Right hindlimb (tissue), 1 donor: ENCODE measurements around the gene CLINT1.

Source experiments
- DNase-seq: peaks from one replicate; pipeline ENCODE4 v3.0.0-alpha.2; 2018

CLINT1 gene

DNA sequence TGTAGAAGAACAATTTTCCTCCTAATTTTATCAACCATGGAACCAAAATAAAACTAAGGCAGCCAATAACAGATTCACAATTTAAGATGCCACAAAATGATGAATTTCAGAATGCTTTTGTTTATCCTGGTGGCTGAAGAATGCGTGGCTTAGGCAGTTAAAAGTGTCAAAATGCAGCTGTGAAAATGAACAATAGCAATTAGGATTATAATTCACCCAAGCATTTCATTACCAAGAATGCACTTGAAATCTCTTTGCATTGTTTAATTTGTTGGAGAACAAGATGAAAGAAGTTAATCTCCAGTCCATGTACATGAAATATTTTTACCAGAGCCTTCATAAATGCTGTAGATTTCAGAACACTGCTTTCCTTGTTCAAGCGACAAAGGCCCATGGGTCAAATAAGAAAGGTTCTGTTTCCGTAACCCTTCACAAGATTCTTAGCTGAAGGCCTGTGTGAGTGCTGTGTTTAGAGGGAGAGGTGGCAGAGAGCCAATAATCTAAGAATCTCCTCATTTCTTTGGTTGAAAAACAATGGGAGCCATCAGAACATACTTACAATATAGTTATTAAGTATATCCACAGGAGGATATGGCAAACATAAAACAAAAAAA is 39.3 kb downstream of the CLINT1 start:
- DNase-seq: no peak

DNA sequence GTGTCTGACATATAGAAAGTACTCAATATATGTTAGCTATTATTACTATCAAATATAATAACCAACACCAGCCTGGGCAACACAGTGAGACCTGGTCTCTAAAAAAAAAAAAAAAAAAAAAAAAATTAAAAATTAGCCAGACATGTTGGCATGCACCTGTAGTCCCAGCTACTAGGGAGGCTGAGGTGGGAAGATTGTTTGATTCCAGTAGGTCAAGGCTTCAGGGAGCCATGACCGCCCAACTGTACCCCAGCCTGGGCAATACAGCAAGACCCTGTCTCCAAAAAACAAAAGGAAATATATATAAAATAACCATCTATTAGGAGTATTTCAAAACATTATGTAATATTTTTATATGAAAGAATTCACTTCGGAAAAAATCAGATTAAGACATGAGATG is 40.6 kb downstream of the CLINT1 start:
- DNase-seq: no peak

DNA sequence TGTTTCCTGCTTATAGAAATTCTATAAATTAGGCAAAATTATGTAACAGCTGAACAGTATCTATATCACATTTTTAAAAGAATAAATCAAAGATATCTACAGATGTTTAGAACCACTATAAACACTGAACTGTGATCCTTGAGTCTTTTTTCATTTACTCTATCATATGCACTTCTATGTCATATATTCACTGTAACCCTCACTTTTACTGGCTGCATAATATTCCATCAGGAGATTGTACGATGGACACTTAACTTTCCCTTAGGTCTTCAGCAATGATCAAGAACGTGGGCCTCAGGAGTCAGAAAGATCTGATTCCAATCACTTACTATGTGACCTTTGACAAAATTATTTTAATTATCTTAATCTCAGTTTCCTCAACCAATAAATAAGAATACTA is 41.0 kb downstream of the CLINT1 start:
- DNase-seq: no peak

DNA sequence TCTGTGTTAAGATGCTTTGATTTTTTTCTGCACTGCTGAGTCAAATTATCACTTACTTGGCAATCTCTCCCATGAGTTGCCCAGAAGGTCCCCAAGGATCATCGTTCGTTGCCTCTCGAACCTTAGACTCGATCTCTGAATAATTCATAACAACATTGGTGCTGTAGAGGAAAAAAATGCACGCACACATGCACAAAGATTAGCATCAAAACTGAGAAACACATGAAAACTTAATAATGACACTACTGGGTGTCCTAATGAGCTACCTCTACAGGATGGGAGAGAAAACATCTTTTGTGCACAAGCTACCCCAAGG is 41.6 kb downstream of the CLINT1 start:
- no peak for DNase-seq

DNA sequence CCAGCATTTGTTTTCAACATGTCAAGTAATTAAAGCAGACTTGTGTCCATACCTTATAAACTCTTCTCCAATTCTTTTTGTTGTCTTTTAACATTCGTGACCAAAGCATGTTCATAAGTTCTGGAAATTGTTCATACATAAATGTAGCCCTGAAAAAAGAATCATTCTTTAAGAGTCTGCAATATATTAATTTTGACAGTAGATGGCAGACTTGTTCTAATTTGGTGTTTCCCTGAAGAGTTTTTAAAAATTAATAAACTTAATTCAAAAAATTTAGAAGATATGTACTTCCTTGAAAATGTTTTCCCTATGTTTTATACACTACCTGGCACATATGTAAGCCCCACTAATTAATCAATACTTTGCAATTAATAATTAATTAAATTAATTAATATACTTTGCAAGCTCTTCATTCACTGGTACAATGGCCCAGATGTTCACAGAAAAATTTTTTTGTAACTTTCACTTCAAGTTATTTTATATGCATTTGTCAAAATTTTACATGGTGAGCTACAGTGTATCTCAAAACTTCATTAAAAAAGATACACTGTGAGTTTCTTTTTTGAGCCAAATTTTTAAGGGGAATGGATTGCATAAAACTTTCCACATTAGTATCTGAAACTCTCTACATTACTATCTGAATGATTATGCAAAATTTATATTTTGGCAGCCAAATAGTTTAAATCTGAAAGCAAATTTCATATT is 42.1 kb downstream of the CLINT1 start:
- DNase-seq: no peak

DNA sequence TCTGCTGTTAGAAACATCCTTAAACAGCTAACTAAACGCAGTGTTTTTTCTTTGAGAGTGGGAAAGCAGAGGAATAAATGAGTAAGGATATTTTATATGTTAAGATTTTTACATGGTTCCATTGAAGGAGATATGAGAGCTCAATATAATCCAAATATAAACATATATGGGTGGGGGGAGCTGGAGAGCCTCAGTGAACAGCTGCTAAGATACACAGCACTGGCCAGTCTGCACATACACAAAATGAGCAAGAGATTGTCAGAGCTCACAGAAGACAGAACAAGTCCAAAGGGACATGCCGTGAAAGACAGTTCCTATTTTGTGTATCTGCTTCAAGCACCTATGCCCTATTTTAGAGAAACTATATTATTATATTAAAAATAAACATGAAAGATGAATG is 46.9 kb downstream of the CLINT1 start:
- no peak for DNase-seq

DNA sequence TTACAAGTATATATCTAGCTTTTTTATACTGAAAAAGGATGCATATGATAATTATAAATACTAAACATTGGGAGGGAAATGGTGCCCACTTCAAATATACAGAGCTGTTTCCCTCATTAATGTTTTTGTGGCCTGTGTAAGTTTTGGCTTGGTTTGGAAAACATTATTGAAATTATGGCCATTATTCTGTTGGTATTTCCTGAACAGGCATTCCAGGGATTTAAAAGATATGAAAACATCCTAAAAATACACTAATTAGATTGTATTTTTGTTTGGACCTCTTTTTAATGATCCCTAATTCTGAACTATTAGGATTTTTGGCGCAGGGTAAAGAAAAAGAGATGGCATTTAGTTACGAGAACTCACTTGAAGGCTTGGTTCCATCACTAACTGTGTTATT is 50.9 kb downstream of the CLINT1 start:
- DNase-seq: no peak

DNA sequence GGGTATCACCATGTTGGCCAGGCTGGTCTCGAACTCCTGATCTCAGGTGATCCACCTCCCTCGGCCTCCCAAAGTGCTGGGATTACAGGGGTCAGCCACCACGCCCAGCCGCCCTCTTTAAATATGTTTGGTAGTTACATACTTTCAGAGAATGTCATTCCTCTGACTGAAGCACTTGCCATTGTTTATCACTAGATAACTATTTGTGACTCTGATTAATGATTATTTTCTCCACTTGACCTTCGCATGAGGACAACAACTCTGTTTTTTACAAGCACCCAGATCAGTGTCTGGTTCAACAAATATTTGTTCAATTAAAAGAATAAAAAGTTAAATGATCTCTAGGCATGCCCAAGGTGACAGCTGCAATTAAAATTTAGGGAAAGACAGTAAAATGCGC is 56.2 kb downstream of the CLINT1 start:
- no peak for DNase-seq

DNA sequence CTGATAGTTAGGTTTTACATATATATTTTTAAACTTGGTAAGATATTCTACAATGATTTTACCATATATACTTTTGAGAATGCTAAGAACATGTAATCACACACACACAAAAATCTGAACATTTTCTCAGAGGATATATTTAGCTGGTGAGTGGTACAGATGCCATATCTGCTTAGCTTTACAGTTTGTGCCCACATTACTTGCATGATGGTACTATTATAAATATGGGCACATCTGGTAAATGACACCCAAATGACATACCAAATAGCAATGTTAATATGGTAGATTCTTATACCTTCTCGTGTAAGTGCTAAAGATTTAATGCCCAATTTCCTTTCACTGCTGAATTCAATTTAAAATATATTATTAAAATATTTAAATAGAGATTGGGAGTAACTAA is 58.8 kb downstream of the CLINT1 start:
- no peak for DNase-seq

DNA sequence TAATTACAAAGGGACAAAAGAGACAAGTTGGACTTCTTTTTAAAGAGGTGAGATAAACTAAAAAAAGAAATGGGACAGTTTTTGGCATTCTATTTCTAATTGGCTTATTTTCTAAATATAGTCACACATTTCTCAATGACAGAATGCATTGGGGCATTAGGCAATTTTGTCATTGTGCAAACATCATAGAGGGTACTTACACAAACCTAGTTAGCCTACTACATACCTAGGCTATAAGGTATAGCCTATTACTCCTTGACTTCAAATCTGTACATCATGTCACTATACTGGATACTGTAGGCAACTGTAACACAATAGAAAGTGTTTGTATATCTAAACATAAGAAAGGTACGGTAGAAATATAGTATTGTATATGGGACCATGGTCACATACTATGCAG is 59.4 kb downstream of the CLINT1 start:
- no peak for DNase-seq

- no peak for DNase-seq
These were observed 65.6 kb downstream of the CLINT1 start for GRCh38 chr5:157793301-157793700.

DNA sequence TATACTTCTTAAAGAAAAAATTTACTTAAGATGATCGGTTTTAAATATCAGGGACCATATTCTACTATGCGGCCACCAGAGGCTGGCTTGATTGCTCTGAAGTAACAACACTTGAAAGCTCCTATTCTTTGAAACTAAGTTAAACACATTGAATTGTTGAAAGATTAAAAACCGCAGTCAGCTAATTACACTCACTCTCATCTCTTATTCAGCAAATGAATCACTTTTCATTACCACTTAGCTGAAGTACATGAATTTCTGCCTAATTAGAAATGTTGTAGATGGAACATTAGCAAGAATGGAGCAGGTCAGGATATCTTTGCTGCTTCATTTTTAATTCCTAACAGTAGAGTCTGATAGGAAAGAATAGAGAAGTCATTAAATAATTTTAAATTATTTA is 73.1 kb downstream of the CLINT1 start:
- no peak for DNase-seq

- no peak for DNase-seq
These were observed 79.7 kb downstream of the CLINT1 start for GRCh38 chr5:157779221-157779620.

- DNase-seq: no peak
These were observed 80.7 kb downstream of the CLINT1 start for GRCh38 chr5:157778121-157778805.

- no peak for DNase-seq
These were observed 86.8 kb downstream of the CLINT1 start for GRCh38 chr5:157772127-157772526.

DNA sequence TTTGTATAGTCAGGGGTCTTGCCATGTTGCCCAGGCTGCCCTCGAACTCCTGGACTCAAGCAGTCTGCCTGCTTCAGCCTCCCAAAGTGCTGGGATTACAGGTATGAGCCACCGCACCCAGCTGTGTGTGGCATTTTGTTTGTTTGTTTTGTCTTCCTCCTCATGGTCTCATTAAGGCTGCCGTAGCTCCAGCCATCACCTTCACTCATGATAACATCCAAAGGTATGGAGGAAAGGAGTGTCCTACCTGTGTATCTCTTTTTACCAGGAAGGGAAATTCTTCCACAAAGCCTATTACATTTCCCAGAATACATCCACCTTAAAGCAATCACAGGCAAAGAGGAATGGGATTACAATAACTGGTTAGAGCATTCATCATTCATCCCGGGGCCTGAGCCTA is 88.3 kb downstream of the CLINT1 start:
- DNase-seq: no peak

DNA sequence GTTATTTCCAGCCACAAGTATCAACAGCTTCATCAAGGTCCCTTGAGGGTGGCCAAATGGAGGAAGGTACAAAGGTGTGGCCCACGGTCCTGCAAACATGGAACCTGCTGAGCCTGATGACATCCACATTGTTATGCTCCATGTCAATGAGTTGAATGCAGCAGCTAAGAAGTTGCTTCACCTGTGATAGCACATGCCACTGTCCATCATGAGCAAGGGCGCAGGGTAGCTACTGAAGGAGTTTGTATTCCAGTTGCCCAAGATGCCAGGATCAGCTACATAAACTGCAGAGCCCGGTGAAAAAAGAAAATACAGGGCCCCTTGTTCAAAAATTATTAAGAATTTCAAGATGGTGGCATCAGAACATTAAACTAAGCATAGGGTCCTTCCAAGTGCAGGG is 91.3 kb downstream of the CLINT1 start:
- DNase-seq: no peak

DNA sequence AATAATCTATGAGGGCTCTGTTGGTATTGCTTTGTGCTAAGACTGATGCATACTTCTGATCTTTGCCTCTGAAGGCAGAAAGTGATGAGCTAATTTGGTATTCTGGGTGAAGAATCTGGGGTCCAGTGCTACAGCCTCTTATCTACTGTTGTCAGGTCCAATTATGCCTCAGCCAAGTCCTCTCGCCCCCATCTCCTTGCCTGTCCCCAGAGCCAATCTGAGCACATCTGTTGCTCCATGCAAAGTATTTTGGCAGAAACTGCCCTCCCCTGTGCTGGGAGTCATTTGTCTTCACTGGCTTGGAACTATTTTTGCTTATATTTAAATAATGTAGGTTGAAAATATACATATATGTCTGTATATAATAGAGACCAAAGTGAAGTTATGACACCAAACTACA is 92.0 kb downstream of the CLINT1 start:
- no peak for DNase-seq

GRCh38 chr5:157766442-157766841 is 92.5 kb downstream of the CLINT1 start:
- no peak for DNase-seq

DNA sequence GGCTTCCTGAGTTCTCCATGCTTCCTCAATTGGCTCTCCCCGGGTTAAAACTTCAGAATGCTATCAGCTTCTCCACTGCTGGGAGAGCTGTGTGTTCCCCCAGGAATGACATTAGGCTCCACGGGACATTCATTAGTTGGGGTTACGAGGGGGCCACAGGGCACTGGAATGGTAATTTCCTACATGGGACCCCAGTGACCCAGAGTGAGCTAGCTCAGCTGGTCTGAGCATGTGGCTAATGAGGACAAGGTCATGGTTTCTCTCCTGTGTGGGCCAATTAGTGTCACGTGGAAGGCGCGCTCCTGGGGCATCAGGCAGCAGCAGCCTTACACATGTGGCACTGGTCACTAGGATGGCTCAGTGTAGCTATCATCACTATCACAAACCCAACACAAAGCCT is 94.4 kb downstream of the CLINT1 start:
- no peak for DNase-seq

- DNase-seq: no peak
These were observed 97.0 kb downstream of the CLINT1 start for GRCh38 chr5:157761690-157762621.

DNA sequence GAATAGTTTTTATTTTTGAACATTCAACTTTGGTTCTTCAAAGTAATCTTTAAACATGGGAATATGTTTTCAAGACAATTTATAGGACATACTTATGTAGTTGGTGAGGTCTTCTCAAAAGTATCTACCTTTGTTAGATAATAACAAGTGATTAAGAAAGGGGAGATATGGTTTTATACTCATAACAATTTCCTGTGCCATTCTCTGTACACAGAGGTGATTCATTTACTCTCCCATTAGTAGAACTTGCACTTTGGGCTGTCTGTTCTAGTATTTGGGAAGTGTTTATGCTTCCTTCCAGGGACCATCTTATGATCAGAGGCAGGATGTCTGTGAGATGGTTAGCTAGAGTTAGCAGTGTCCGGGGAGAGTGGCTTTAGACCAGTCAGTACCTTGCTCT is 100.2 kb downstream of the CLINT1 start:
- DNase-seq: no peak

DNA sequence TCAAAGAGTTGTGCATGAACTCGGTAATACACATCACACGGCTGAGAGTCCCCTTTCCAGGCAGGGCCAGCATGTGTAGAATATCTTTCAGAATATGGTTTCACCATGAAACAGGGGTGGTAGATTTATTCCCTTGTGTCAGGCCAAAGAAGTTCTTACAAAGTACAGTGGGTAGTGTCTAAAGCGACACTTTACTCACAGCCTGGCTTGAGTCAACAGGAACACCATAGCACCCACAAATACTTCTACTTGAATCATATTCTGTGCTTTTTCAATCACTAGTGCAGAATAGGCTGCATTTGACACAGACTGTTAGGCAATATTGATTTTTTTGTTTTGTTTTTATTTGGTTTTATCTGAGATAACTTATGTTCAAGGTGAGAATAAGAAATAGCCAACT is 102.8 kb downstream of the CLINT1 start:
- no peak for DNase-seq

- DNase-seq: no peak
These were observed 108.6 kb downstream of the CLINT1 start for GRCh38 chr5:157750320-157750719.
